PFSK-1 (cell line): ENCODE data around the gene CCNYL1.

ENCODE experiments used
- FOXP2 ChIP-seq: optimal IDR thresholded peaks from 2 replicates; pipeline ENCODE3; 2011; ENCODE audit warnings: borderline replicate concordance, control low read depth, inconsistent platforms; ENCODE audit not compliant: insufficient read depth; ENCODE audit errors: extremely low read length, extremely low read depth
- POLR2AphosphoS5 ChIP-seq: IDR thresholded peaks from 2 replicates; pipeline ENCODE4 v1.6.1; 2012; ENCODE audit warnings: low read depth, mild to moderate bottlenecking, control low read depth, low read length, moderate library complexity
- SIN3A ChIP-seq: IDR thresholded peaks from 2 replicates; pipeline ENCODE4 v1.6.1; 2012; ENCODE audit warnings: mild to moderate bottlenecking, low read length, moderate library complexity, borderline replicate concordance; ENCODE audit not compliant: insufficient read depth
- TAF1 ChIP-seq: IDR thresholded peaks from 2 replicates; pipeline ENCODE4 v1.6.1; 2012; ENCODE audit warnings: low read length, control low read depth, borderline replicate concordance; ENCODE audit not compliant: insufficient read depth
- TF ChIP-seq, protein P1 (sequence below), 2 experiments: IDR thresholded peaks; 2 replicates each; pipeline versions ENCODE4 v1.6.1 to v1.8.0; 2011 to 2012; ENCODE audit warnings: low read depth in 2 of 2, low read length in 2 of 2, control low read depth in 1 of 2, inconsistent platforms in 1 of 2, mild to moderate bottlenecking in 1 of 2, moderate library complexity in 1 of 2; ENCODE audit not compliant: insufficient read depth in 1 of 2

DNA sequence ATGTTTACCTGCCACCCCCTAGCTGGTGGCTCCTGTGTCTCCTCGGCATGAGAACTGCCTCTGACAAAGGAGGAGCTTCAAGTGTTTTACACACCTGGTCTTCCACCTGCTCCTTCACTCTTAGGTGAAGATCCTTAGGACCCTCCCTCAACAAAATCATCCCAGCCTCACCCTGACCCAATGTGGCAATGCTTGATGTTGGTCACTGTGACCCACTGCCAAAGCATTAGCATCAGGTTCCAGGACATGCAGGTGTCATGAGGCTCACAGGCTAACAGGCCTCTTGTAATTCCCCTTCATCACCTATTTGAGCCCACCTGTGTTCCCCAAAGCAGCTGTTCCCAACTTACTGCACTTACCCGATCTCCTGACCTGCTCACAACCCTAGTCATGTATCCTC is 48.5 kb downstream of the CCNYL1 start:
- no peak for TF ChIP-seq SIN3A
- TF ChIP-seq POLR2AphosphoS5 = no peak
- TF ChIP-seq TAF1 = no peak
- TF ChIP-seq, protein P1, sequence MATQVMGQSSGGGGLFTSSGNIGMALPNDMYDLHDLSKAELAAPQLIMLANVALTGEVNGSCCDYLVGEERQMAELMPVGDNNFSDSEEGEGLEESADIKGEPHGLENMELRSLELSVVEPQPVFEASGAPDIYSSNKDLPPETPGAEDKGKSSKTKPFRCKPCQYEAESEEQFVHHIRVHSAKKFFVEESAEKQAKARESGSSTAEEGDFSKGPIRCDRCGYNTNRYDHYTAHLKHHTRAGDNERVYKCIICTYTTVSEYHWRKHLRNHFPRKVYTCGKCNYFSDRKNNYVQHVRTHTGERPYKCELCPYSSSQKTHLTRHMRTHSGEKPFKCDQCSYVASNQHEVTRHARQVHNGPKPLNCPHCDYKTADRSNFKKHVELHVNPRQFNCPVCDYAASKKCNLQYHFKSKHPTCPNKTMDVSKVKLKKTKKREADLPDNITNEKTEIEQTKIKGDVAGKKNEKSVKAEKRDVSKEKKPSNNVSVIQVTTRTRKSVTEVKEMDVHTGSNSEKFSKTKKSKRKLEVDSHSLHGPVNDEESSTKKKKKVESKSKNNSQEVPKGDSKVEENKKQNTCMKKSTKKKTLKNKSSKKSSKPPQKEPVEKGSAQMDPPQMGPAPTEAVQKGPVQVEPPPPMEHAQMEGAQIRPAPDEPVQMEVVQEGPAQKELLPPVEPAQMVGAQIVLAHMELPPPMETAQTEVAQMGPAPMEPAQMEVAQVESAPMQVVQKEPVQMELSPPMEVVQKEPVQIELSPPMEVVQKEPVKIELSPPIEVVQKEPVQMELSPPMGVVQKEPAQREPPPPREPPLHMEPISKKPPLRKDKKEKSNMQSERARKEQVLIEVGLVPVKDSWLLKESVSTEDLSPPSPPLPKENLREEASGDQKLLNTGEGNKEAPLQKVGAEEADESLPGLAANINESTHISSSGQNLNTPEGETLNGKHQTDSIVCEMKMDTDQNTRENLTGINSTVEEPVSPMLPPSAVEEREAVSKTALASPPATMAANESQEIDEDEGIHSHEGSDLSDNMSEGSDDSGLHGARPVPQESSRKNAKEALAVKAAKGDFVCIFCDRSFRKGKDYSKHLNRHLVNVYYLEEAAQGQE (IDR thresholded peaks at IDR 0.05; ENCODE audit: insufficient read depth in 1 of 2, low read depth in 2 of 2, low read length in 2 of 2) = no peak
- no peak for TF ChIP-seq FOXP2
